22Rv1 (cell line): ENCODE data around the gene ARMC6.

ENCODE experiments used
- ZFX ChIP-seq: fragments of 450-650 bp; IDR thresholded peaks from 2 replicates; pipeline ENCODE4 v1.6.1; 2017; ENCODE audit warnings: antibody characterized with exemption, borderline replicate concordance
- TF ChIP-seq, protein P1 (sequence below): fragments of 450-650 bp; IDR thresholded peaks from 2 replicates; pipeline ENCODE4 v1.5.1; 2017; ENCODE audit warnings: mild to moderate bottlenecking

DNA sequence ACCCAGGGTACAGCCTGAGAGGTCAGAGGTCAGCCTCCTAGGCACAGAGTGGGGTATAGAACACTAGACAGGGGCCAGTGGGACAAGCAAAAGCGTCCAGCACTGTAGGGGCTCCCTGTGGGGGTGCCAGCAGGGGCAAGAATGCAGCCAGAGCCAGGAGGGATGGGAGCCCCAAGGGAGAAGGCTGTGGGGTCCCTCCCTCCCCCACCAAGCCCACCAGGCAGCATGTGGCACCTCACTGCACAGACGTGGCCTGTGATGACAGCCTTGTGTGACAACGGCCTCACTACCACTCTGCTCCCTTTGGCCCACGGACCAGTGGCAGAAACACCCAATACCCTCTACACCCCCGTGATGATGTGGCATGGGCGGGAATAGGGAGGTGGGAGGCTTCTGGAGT, 10.1 kb downstream of the ARMC6 start:
- TF ChIP-seq, protein P1, sequence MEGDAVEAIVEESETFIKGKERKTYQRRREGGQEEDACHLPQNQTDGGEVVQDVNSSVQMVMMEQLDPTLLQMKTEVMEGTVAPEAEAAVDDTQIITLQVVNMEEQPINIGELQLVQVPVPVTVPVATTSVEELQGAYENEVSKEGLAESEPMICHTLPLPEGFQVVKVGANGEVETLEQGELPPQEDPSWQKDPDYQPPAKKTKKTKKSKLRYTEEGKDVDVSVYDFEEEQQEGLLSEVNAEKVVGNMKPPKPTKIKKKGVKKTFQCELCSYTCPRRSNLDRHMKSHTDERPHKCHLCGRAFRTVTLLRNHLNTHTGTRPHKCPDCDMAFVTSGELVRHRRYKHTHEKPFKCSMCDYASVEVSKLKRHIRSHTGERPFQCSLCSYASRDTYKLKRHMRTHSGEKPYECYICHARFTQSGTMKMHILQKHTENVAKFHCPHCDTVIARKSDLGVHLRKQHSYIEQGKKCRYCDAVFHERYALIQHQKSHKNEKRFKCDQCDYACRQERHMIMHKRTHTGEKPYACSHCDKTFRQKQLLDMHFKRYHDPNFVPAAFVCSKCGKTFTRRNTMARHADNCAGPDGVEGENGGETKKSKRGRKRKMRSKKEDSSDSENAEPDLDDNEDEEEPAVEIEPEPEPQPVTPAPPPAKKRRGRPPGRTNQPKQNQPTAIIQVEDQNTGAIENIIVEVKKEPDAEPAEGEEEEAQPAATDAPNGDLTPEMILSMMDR = no peak
- TF ChIP-seq ZFX = no peak
